Measurements from ENCODE around the gene SEMA3A.

Gene SEMA3A

DNA sequence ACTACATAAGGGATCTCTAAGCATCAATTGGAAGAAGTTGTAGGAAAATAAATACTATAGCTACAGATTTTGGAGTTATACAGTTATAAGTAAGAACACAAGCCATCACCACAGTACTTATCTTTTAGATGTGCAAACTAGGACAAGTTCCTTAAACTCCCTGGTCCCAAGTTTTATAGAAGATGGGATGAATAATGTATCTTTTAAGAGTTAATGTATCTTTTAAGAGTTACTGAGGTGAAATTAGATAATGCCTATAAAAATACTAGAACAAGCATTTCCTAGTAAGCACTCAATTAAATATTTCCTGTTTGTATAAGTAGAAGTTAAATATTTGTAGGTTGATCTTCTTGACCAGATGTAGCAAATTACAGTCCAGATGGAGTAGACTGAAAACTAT is 56.8 kb downstream of the SEMA3A start:
- H3K79me2 ChIP-seq (ENCODE audit: low read length) = no peaks in the 10 kb centered on the region
- no peak overlapping the region for H3K4me2 ChIP-seq (ENCODE audit: low read length)
- no peak overlapping the region for H2AFZ ChIP-seq (ENCODE audit: low read depth, low read length)
- no peak overlapping the region for H3K4me3 ChIP-seq (ENCODE audit: low read length)
- no peaks in the 10 kb centered on the region for H3K4me1 ChIP-seq (ENCODE audit: low read length)
- H3K36me3 ChIP-seq (replicated peaks; ENCODE audit: low read depth, low read length) = no peaks in the 10 kb centered on the region
- TF ChIP-seq EZH2phosphoT487 (IDR thresholded peaks at IDR 0.05; ENCODE audit: low read depth) = no peak
- TF ChIP-seq, protein P1, sequence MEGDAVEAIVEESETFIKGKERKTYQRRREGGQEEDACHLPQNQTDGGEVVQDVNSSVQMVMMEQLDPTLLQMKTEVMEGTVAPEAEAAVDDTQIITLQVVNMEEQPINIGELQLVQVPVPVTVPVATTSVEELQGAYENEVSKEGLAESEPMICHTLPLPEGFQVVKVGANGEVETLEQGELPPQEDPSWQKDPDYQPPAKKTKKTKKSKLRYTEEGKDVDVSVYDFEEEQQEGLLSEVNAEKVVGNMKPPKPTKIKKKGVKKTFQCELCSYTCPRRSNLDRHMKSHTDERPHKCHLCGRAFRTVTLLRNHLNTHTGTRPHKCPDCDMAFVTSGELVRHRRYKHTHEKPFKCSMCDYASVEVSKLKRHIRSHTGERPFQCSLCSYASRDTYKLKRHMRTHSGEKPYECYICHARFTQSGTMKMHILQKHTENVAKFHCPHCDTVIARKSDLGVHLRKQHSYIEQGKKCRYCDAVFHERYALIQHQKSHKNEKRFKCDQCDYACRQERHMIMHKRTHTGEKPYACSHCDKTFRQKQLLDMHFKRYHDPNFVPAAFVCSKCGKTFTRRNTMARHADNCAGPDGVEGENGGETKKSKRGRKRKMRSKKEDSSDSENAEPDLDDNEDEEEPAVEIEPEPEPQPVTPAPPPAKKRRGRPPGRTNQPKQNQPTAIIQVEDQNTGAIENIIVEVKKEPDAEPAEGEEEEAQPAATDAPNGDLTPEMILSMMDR (IDR thresholded peaks at IDR 0.05; ENCODE audit: low read depth, low read length) = no peak
- H3K9ac ChIP-seq (ENCODE audit: low read length) = no peak overlapping the region
- no peaks in the 10 kb centered on the region for H3K27me3 ChIP-seq (ENCODE audit: low read depth, low read length)
- H4K20me1 ChIP-seq (ENCODE audit: insufficient read depth, low read length) = no peaks in the 10 kb centered on the region
- no peak overlapping the region for H3K27ac ChIP-seq (ENCODE audit: low read length)
- H3K9me3 ChIP-seq (ENCODE audit: insufficient read depth, low read length) = no peaks in the 10 kb centered on the region

DNA sequence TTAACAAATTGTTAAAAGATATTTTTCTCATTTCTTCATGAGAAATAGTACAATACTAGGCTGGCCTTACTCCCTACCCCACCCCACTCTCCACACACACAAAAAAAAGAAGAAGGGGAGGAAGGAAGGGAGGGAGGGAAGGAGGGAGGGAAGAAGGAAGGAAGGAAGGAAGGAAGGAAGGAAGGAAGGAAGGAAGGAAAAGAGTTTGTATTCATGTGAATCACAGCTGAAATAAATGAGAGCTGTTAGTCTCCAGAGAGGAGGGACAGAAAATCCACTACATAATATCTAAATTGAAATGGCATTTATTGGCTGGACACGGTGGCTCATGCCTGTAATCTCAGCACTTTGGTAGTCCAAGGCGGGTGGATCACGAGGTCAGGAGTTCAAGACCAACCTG is 57.8 kb downstream of the SEMA3A start:
- H3K4me2 ChIP-seq (ENCODE audit: low read length) = no peak overlapping the region
- H3K9ac ChIP-seq (ENCODE audit: low read length) = no peak overlapping the region
- no peak overlapping the region for H2AFZ ChIP-seq (ENCODE audit: low read depth, low read length)
- TF ChIP-seq EZH2phosphoT487 (IDR thresholded peaks at IDR 0.05; ENCODE audit: low read depth) = no peak
- TF ChIP-seq, protein P1 (IDR thresholded peaks at IDR 0.05; ENCODE audit: low read depth, low read length) = no peak
- no peaks in the 10 kb centered on the region for H4K20me1 ChIP-seq (ENCODE audit: insufficient read depth, low read length)
- no peaks in the 10 kb centered on the region for H3K9me3 ChIP-seq (ENCODE audit: insufficient read depth, low read length)
- no peaks in the 10 kb centered on the region for H3K4me1 ChIP-seq (ENCODE audit: low read length)
- H3K36me3 ChIP-seq (replicated peaks; ENCODE audit: low read depth, low read length) = no peaks in the 10 kb centered on the region
- no peak overlapping the region for H3K27ac ChIP-seq (ENCODE audit: low read length)
- H3K4me3 ChIP-seq (ENCODE audit: low read length) = no peak overlapping the region
- no peaks in the 10 kb centered on the region for H3K79me2 ChIP-seq (ENCODE audit: low read length)
- no peaks in the 10 kb centered on the region for H3K27me3 ChIP-seq (ENCODE audit: low read depth, low read length)

DNA sequence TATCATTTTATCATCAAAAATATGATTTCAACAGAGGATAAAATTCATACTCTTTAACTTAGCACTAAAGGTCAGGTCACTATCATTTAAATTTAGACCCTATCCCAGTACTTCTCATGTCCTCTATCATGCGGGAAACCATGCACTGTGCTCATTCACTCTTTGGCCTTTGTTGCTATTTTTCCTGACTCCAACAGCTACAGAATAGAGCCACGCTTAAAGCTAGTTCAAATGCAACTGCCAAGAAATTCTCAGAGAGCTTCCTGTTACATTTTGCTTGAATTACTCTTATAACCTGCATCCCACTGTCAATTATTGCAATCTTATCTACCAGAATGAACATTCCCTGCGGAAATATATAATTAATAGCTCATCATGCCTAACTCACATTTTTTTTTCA is 58.3 kb downstream of the SEMA3A start:
- Histone ChIP-seq H3K4me3 (ENCODE audit: low read length) (no peak overlapping the region), H3K79me2 (ENCODE audit: low read length) (no peaks in the 10 kb centered on the region), H3K27ac (ENCODE audit: low read length) (no peak overlapping the region), H3K36me3 (replicated peaks; ENCODE audit: low read depth, low read length) (no peaks in the 10 kb centered on the region), H3K27me3 (ENCODE audit: low read depth, low read length) (no peaks in the 10 kb centered on the region), H3K4me1 (ENCODE audit: low read length) (no peaks in the 10 kb centered on the region), H3K9ac (ENCODE audit: low read length) (no peak overlapping the region), H4K20me1 (ENCODE audit: insufficient read depth, low read length) (no peaks in the 10 kb centered on the region), H3K4me2 (ENCODE audit: low read length) (no peak overlapping the region), H3K9me3 (ENCODE audit: insufficient read depth, low read length) (no peaks in the 10 kb centered on the region), H2AFZ (ENCODE audit: low read depth, low read length) (no peak overlapping the region)
- TF ChIP-seq, protein P1 (IDR thresholded peaks at IDR 0.05; ENCODE audit: low read depth, low read length) = no peak

DNA sequence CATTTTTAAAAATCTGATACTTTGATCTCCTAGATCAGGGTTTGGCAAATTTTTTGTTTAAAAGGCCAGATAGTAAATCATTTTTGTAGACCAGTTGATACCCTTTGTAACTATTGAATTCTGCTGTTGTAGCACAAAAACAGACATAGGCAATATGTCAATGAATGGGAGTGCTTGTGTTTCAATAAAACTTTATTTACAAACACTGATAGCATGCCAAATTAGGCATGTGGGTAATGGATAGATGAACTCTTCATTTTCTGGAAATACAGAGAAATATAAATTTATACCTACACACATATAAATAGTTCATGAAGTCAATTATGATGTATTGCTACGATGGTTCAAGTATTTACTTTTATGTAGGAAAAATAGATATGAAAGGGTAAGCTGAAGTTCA is 60.4 kb downstream of the SEMA3A start:
- TF ChIP-seq EZH2phosphoT487 (IDR thresholded peaks at IDR 0.05; ENCODE audit: low read depth) = no peak
- TF ChIP-seq, protein P1 (IDR thresholded peaks at IDR 0.05; ENCODE audit: low read depth, low read length) = no peak
- Histone ChIP-seq H3K27me3 (ENCODE audit: low read depth, low read length) (no peaks in the 10 kb centered on the region), H3K4me1 (ENCODE audit: low read length) (no peaks in the 10 kb centered on the region), H3K27ac (ENCODE audit: low read length) (no peak overlapping the region), H2AFZ (ENCODE audit: low read depth, low read length) (no peak overlapping the region), H4K20me1 (ENCODE audit: insufficient read depth, low read length) (no peaks in the 10 kb centered on the region), H3K4me2 (ENCODE audit: low read length) (no peak overlapping the region), H3K9me3 (ENCODE audit: insufficient read depth, low read length) (no peaks in the 10 kb centered on the region), H3K4me3 (ENCODE audit: low read length) (no peak overlapping the region), H3K9ac (ENCODE audit: low read length) (no peak overlapping the region), H3K36me3 (replicated peaks; ENCODE audit: low read depth, low read length) (no peaks in the 10 kb centered on the region), H3K79me2 (ENCODE audit: low read length) (no peaks in the 10 kb centered on the region)

Data from OCI-LY3 (cell line).